ENCODE measurements around the gene SNCA. TPM values are rescaled to one million over a fixed set of nuclear protein-coding genes. Genes with fewer than 3 reads are reported as not detected.

Gene SNCA
- total RNA-seq, 1 donor from 2014 or later = 0.39 TPM

DNA sequence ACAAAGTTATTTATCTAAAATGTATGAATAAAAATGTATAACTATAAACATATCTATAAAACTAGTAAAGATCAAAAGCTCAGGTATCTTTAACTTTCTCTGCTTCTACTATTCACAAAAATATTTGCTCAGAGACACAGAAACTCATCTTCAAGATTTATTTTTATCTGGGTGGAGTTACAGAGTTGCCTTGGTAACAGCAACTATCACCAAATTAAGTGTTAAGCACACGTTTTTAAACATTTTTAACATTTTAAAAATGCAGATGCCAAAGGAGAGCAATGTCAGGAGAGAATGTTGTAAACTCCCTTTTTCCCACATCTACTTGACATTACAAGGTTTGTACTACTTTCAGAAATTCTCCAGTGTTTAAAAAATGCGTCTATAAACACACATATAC is 71.4 kb downstream of the SNCA start:
- no peaks in the 10 kb centered on the region for H3K36me3 Mint-ChIP-seq (ENCODE audit: low read depth)
- no peak overlapping the region for H3K27ac Mint-ChIP-seq
- DNase-seq (ENCODE audit: low spot score) = no peak
- H3K4me3 Mint-ChIP-seq (ENCODE audit: low read depth) = no peak overlapping the region
- intact Hi-C loops (cut with micrococcal nuclease) = no loop called here
- H3K9me3 Mint-ChIP-seq = no peaks in the 10 kb centered on the region
- peaks cover 8% of the 10 kb centered on the region for H3K27me3 Mint-ChIP-seq (ENCODE audit: low read depth)
- H3K4me1 Mint-ChIP-seq (ENCODE audit: low read depth) = no peaks in the 10 kb centered on the region

DNA sequence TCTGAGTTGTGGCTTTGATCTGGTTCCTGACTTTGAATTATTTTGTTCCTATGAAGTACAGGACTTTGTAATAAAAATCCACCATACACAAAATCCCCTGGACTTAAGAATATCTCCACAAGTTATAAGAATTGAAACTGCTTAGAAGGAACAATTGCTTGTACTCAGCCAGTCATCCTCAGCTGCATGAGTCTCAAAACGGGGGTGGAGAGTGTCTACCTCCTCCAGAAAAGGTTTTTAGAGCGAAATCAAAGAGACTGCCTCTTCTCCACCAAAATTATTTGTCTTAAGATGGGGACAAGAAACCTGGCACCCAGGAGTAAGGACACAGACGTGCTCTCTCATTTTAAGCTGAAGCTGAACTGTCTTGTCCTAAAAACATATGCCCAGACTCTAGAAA is 74.7 kb downstream of the SNCA start:
- H3K27ac Mint-ChIP-seq = no peak overlapping the region
- H3K27me3 Mint-ChIP-seq (ENCODE audit: low read depth) = peaks cover 4% of the 10 kb centered on the region
- no peak overlapping the region for H3K4me3 Mint-ChIP-seq (ENCODE audit: low read depth)
- H3K36me3 Mint-ChIP-seq (ENCODE audit: low read depth) = no peaks in the 10 kb centered on the region
- intact Hi-C loops (cut with micrococcal nuclease) = no loop called here
- no peaks in the 10 kb centered on the region for H3K9me3 Mint-ChIP-seq
- DNase-seq (ENCODE audit: low spot score) = no peak
- H3K4me1 Mint-ChIP-seq (ENCODE audit: low read depth) = no peaks in the 10 kb centered on the region

DNA sequence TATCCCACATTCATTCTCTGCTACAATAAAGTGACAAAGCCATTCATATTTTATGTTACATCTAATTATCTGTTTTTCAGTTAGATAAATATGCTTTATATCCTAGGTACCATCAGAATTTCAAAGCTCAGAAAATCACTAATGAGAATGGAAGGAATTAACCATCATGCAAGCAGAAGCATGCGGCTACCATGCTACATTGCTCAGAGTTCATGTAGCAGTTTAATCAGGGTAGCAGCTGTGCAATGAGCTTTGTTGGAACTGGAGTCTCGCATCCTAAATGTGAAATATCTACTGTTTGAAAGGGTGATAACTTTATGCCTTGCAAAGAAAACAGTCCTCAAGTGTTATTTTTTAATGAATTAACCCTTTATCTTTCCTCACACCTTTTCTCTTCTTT is 77.5 kb downstream of the SNCA start:
- H3K4me3 Mint-ChIP-seq (ENCODE audit: low read depth) = no peak overlapping the region
- intact Hi-C loops (cut with micrococcal nuclease) = no loop called here

DNA sequence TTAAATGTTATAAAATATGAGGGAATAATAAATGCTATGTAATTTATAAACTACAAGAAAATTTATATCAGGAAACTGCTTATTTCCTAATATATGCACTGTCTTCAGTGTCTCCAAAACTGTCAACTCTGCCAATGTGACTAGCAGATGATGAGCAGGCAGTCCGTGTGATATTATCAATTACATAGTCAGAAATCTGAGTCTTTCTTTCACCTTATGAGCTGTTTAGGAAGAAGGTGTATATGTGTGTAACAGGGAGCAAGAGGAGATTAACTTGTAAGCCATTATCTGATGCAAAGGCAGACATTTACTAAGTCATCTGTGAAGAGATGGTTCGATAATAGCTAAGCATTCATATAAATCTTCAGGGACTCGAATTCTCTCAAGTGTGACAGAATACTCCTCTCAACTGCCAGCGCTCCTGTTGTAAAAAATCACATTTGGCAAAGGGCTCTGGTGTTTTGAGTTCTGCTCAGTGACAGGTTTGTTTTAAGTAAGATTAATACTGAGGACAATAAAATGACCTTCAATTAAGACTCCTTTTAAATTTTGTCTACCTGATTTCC is 79.7 kb downstream of the SNCA start:
- no peak overlapping the region for H3K27ac Mint-ChIP-seq
- H3K36me3 Mint-ChIP-seq (ENCODE audit: low read depth) = no peaks in the 10 kb centered on the region
- no peak overlapping the region for H3K4me3 Mint-ChIP-seq (ENCODE audit: low read depth)
- no peaks in the 10 kb centered on the region for H3K4me1 Mint-ChIP-seq (ENCODE audit: low read depth)
- H3K9me3 Mint-ChIP-seq = no peaks in the 10 kb centered on the region
- intact Hi-C loops (cut with micrococcal nuclease) = no loop called here
- DNase-seq (ENCODE audit: low spot score) = no peak
- peaks cover 2% of the 10 kb centered on the region for H3K27me3 Mint-ChIP-seq (ENCODE audit: low read depth)

More for the DNA sequence above, 77.5 kb downstream of the SNCA start:
- H3K27me3 Mint-ChIP-seq (ENCODE audit: low read depth) = peaks cover 4% of the 10 kb centered on the region
- no peaks in the 10 kb centered on the region for H3K9me3 Mint-ChIP-seq
- H3K27ac Mint-ChIP-seq = no peak overlapping the region
- H3K36me3 Mint-ChIP-seq (ENCODE audit: low read depth) = no peaks in the 10 kb centered on the region
- H3K4me1 Mint-ChIP-seq (ENCODE audit: low read depth) = no peaks in the 10 kb centered on the region
- no peak for DNase-seq (ENCODE audit: low spot score)

DNA sequence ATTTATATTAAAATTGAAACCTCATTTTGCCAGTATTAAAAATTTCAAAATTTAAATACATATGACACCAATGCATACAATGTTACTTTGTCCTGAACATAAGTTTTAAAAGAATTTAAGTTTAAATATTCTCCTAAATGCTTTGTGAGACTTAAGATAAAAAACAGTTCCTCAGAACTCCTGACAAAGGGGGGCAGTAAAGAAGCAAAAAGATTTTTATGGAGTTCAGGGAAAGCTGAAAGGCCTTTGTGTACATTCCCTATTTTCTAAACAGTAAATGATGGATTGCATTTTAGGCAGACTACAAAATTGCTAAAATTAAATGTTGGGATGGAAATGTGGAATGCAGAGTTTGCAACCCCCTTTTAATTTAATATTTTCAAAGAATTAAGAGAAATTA is 81.7 kb downstream of the SNCA start:
- Mint-ChIP-seq H3K9me3 (no peaks in the 10 kb centered on the region), H3K27me3 (ENCODE audit: low read depth) (peaks cover 2% of the 10 kb centered on the region), H3K27ac (no peak overlapping the region), H3K4me3 (ENCODE audit: low read depth) (no peak overlapping the region), H3K36me3 (ENCODE audit: low read depth) (no peaks in the 10 kb centered on the region), H3K4me1 (ENCODE audit: low read depth) (no peaks in the 10 kb centered on the region)
- no peak for DNase-seq (ENCODE audit: low spot score)
- intact Hi-C loops (cut with micrococcal nuclease) = no loop called here

DNA sequence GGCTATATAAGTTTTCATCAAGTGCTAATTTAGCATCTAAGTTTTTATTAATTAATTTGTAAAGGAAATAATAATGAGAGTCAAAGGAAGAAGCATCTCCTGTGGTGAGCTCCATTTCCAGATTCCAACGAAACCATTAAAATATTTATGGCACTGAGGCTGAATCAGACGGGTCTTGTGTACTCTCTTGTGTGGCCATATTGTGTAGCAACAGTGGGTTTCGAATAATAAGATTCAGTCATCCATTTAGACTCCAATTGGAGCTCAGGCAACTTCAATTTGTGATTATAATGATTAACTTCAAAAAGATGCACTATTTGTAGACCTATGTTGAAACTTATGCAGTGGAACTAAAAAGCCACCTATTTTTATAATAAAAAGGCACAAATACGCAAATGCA is 82.4 kb downstream of the SNCA start:
- Mint-ChIP-seq H3K4me3 (ENCODE audit: low read depth) (no peak overlapping the region), H3K27me3 (ENCODE audit: low read depth) (peaks cover 2% of the 10 kb centered on the region), H3K36me3 (ENCODE audit: low read depth) (no peaks in the 10 kb centered on the region), H3K4me1 (ENCODE audit: low read depth) (no peaks in the 10 kb centered on the region), H3K27ac (no peak overlapping the region), H3K9me3 (no peaks in the 10 kb centered on the region)
- no peak for DNase-seq (ENCODE audit: low spot score)
- intact Hi-C loops (cut with micrococcal nuclease) = no loop called here

DNA sequence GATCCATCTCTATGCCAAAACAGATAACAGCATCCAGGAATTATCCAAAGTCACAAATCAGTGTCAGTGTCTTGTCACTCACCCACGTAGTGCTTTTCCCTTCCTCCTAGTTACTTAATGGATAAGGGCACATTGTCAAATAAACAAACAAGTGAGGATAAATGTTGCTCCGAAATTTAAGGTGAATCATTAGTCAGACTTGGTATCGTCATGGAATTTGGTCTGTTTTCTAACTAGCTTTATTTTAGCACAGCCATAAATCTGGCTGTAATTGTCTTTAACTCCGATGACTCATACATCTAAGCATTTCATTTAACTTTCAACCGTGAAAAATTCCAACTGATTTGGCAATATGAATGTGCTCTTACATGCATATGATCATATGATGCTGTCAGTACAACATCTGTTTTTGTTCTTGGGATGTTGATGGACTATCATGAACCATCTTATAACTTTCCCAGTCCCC is 83.3 kb downstream of the SNCA start:
- intact Hi-C loops (cut with micrococcal nuclease) = no loop called here

DNA sequence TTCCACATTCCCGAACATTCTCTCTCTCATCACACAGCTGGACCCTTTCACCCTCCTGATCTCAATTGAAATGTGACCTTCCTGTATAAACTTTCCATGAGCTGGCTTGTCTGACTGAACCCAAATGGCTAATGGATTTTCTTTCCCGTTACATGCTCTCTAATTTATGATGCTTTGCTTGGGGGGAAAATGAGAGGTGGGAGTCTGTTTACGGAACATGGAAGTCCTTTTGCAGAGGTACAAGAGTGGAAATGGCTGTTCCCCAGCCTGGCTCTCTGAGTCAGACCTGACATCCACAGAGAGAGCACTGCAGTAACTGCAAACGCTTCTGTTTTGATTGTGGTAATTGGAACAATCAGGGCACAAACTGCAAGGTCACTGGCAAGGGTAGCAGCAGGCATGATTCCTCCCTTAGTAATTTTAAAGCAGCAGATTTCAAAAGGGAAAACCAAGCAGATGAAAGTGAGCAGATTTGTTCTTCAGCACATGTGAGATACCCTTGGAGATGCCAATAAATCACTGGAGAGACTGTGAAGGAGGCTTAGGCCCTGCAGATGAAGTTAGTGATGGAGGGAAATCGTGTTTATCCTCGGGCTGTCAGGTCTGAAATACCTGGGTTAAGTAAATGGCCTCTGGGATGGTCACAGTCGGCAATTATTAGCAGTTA is 83.9 kb downstream of the SNCA start:
- no peaks in the 10 kb centered on the region for H3K9me3 Mint-ChIP-seq
- H3K4me1 Mint-ChIP-seq (ENCODE audit: low read depth) = no peaks in the 10 kb centered on the region
- intact Hi-C loops (cut with micrococcal nuclease) = no loop called here
- no peak for DNase-seq (ENCODE audit: low spot score)
- no peaks in the 10 kb centered on the region for H3K36me3 Mint-ChIP-seq (ENCODE audit: low read depth)
- no peak overlapping the region for H3K27ac Mint-ChIP-seq
- H3K27me3 Mint-ChIP-seq (ENCODE audit: low read depth) = peaks cover 2% of the 10 kb centered on the region
- H3K4me3 Mint-ChIP-seq (ENCODE audit: low read depth) = no peak overlapping the region

More for the DNA sequence above, 83.3 kb downstream of the SNCA start:
- H3K27me3 Mint-ChIP-seq (ENCODE audit: low read depth) = peaks cover 2% of the 10 kb centered on the region
- H3K4me1 Mint-ChIP-seq (ENCODE audit: low read depth) = no peaks in the 10 kb centered on the region
- no peaks in the 10 kb centered on the region for H3K36me3 Mint-ChIP-seq (ENCODE audit: low read depth)
- H3K9me3 Mint-ChIP-seq = no peaks in the 10 kb centered on the region
- no peak overlapping the region for H3K4me3 Mint-ChIP-seq (ENCODE audit: low read depth)
- no peak for DNase-seq (ENCODE audit: low spot score)
- no peak overlapping the region for H3K27ac Mint-ChIP-seq

DNA sequence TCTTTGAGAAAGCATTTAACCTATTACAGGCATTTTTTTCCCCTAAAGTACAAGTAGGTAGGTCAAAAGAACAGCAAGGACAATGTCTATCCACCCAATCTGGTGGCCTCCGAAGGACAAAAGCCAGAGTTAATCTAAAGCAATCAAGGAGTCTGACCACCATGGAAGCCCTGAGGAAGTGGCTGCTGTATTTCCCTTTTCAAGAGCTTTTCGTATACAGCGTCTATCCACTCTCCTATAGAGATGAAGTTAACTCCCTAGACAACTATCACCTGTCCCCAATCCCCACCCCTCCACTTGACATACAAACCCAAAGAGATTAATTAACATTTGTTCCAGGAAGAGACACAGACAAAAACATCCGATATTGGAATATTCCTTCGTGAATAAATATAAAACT is 85.5 kb downstream of the SNCA start:
- intact Hi-C loops (cut with micrococcal nuclease) = no loop called here
- no peak overlapping the region for H3K27ac Mint-ChIP-seq
- H3K4me1 Mint-ChIP-seq (ENCODE audit: low read depth) = no peaks in the 10 kb centered on the region

DNA sequence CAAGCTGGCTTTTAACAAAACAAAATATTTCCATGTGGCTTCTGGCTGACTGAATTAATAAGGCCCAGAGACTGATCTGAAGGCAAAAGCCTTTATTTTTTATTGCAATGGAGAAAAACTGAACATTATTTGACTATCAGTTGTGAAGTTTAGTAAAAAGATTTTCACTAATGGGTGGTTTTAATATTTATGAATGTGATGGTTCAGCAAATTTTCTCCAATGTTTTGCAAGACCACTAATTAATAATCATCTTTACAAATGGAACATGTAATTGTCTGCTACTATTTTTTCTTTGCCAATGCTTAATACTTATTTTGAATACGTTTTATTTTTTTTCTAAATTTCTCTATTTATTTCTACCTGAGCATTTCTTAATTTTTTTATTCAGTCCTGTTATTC is 90.6 kb downstream of the SNCA start:
- Mint-ChIP-seq H3K9me3 (no peaks in the 10 kb centered on the region), H3K4me1 (ENCODE audit: low read depth) (no peaks in the 10 kb centered on the region), H3K4me3 (ENCODE audit: low read depth) (no peak overlapping the region), H3K27me3 (ENCODE audit: low read depth) (peaks cover 2% of the 10 kb centered on the region), H3K27ac (no peak overlapping the region), H3K36me3 (ENCODE audit: low read depth) (no peaks in the 10 kb centered on the region)
- intact Hi-C loops (cut with micrococcal nuclease) = no loop called here
- no peak for DNase-seq (ENCODE audit: low spot score)

More for the DNA sequence above, 85.5 kb downstream of the SNCA start:
- Mint-ChIP-seq H3K9me3 (no peaks in the 10 kb centered on the region), H3K27me3 (ENCODE audit: low read depth) (peaks cover 2% of the 10 kb centered on the region), H3K4me3 (ENCODE audit: low read depth) (no peak overlapping the region), H3K36me3 (ENCODE audit: low read depth) (no peaks in the 10 kb centered on the region)
- no peak for DNase-seq (ENCODE audit: low spot score)

DNA sequence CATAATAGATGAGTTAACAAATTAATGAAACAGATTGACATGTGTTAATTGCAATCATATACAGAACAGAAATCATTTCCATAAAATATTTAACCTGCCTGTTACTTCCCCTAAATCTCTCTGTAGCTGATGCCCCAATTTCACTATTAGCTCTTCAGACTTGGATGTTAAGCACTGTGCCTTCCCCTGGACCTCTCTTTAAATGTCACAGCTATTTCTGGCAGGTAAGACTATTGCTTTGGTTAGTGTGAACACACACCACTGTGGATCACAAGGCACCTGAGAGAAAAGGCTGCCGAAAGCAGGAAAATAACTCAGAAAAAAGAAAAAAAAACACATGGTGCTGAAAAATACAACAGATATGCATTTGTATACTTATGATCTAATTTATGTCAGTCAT is 91.3 kb downstream of the SNCA start:
- no peak overlapping the region for H3K27ac Mint-ChIP-seq

DNA sequence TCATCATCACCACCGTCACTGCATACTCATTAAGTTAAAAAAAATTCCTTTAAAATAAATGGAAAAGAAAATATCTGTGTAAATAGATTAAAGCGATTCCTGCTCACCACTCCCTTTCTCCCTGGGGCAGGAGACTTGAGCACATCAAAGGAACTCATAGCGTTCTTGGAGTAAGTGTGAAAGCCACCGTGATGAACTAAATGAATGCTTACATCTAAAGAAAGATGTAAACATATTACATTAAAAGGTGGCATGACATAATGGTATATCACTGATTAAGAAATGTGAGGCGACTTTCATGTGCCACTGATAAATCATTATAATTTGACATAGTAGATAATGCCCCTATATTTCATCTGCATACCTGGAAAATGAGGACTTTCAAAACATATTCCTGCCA is 92.0 kb downstream of the SNCA start:
- Mint-ChIP-seq H3K4me1 (ENCODE audit: low read depth) (no peaks in the 10 kb centered on the region), H3K27me3 (ENCODE audit: low read depth) (no peaks in the 10 kb centered on the region), H3K36me3 (ENCODE audit: low read depth) (no peaks in the 10 kb centered on the region), H3K4me3 (ENCODE audit: low read depth) (no peak overlapping the region), H3K9me3 (no peaks in the 10 kb centered on the region), H3K27ac (no peak overlapping the region)
- intact Hi-C loops (cut with micrococcal nuclease) = no loop called here
- DNase-seq (ENCODE audit: low spot score) = no peak

More for the DNA sequence above, 91.3 kb downstream of the SNCA start:
- Mint-ChIP-seq H3K9me3 (no peaks in the 10 kb centered on the region), H3K36me3 (ENCODE audit: low read depth) (no peaks in the 10 kb centered on the region), H3K4me3 (ENCODE audit: low read depth) (no peak overlapping the region), H3K4me1 (ENCODE audit: low read depth) (no peaks in the 10 kb centered on the region), H3K27me3 (ENCODE audit: low read depth) (peaks cover 2% of the 10 kb centered on the region)
- intact Hi-C loops (cut with micrococcal nuclease) = no loop called here
- DNase-seq (ENCODE audit: low spot score) = no peak

DNA sequence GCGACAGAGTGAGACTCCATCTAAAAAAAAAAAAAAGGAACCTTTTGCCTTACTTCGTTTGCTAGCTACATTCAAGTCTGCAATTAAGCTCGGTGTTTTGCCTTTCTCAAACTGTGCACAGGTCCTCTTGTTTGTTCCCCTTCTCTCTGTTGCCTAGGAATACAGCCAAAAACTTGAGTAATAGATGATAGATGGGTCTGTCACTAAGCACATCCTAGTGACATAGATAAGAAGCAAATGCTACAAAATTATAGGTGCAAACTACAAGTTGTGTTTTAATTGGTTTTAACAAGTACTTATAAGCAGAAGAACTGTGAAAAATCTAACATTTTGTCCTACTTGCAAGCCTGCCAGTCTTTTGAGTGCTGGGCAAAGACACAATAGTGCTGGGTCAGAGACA is 95.2 kb downstream of the SNCA start:
- no peaks in the 10 kb centered on the region for H3K36me3 Mint-ChIP-seq (ENCODE audit: low read depth)
- H3K9me3 Mint-ChIP-seq = no peaks in the 10 kb centered on the region
- H3K27me3 Mint-ChIP-seq (ENCODE audit: low read depth) = no peaks in the 10 kb centered on the region
- intact Hi-C loops (cut with micrococcal nuclease) = no loop called here
- no peak overlapping the region for H3K4me3 Mint-ChIP-seq (ENCODE audit: low read depth)
- no peaks in the 10 kb centered on the region for H3K4me1 Mint-ChIP-seq (ENCODE audit: low read depth)
- no peak overlapping the region for H3K27ac Mint-ChIP-seq
- DNase-seq (ENCODE audit: low spot score) = no peak

All from activated T-helper 2 cell treated with anti-CD3 and anti-CD28 coated beads, Interferon-gamma antibody, Interleukin-2, Interleukin-4, amounts not matched to agents 10 μg/mL and 5 μg/mL and 100 μg/mL, durations not matched to agents 14 hours and 24 hours and 36 hours (primary cell).